DMS79 (cell line): ENCODE measurements around the gene MYH11.
"Not testable (repeated sequence)": the region's sequence is repeated elsewhere in the genome, so short reads cannot be mapped to it uniquely, and the experiment has no call there.

Experiments
- DNase-seq: peaks from one replicate; lab custom pipeline; 2025; lab: John Stamatoyannopoulos, UW

Gene MYH11

GRCh38 chr16:15839204-15839603 lies 17.6 kb downstream of the MYH11 start:
- not testable (repeated sequence) for DNase-seq

DNA sequence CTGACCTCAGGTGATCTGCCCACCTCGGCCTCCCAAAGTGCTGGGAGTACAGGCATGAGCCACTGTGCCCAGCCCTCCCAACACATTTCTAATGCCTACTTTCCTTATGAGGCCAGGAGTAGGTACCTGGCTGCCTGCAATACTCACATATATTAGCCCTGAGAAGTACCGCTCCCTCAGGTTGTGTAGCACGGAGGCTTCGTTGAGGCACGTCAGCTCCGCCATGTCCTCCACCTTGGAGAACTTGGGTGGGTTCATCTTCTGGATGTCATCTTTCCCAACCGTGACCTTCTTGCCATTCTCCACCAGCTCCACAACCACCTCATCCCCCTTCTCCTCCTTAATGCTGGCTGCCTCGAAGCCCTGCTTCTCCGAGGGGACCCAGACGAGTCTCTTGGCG lies 19.1 kb downstream of the MYH11 start:
- DNase-seq = no peak

DNA sequence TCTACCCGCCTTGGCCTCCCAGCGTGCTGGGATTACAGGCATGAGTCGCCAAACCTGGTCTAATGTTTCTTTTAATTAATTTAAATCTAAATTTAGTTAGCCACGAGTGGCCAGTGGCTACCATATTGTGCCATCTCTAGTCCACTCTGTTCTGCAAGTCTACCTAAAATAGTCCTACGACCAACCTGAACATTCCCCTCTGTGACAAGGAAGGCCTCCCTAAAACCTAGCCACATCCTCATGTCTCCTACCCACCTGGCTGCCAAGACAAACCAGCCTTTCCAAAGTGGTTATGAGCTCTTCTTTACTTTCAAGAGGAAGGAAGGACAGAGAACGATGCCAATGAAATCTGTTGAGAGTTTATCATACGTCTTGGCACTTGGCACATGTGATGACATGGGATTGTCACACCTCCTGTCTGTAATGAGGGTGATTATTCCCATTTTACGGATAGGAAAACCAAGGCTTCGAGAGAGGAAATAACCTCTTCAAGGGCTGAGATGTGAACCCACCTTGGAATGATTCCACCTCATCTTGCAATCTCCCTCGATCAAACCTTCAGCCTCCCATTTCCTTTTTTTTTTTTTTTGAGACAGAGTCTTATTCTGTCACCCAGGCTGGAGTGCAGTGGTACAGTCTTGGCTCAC lies 19.7 kb downstream of the MYH11 start:
- DNase-seq = no peak

- DNase-seq = no peak
Measured at GRCh38 chr16:15836074-15836473, 20.8 kb downstream of the MYH11 start.

GRCh38 chr16:15835136-15835878 lies 21.5 kb downstream of the MYH11 start:
- no peak for DNase-seq

DNA sequence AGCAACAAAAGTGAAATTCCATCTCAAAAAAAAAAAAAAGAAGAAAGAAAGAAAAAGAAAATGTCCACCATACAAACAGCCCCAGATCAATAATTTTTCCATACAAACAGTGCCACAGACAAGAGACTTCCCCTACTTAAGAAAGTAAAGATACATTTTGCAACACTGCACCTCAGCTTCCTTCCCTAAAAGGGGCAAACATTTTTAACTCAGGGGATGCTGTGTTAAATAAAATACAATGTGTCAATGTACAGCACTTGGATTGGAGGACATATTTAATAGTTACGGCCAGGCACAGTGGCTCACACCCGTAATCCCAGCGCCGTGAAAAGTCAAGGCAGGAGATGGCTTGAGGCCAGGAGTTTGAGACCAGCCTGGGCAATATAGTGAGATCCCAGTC lies 22.3 kb downstream of the MYH11 start:
- no peak for DNase-seq

GRCh38 chr16:15833541-15833940 lies 23.3 kb downstream of the MYH11 start:
- DNase-seq = no peak

GRCh38 chr16:15832241-15832640 lies 24.6 kb downstream of the MYH11 start:
- DNase-seq = no peak

DNA sequence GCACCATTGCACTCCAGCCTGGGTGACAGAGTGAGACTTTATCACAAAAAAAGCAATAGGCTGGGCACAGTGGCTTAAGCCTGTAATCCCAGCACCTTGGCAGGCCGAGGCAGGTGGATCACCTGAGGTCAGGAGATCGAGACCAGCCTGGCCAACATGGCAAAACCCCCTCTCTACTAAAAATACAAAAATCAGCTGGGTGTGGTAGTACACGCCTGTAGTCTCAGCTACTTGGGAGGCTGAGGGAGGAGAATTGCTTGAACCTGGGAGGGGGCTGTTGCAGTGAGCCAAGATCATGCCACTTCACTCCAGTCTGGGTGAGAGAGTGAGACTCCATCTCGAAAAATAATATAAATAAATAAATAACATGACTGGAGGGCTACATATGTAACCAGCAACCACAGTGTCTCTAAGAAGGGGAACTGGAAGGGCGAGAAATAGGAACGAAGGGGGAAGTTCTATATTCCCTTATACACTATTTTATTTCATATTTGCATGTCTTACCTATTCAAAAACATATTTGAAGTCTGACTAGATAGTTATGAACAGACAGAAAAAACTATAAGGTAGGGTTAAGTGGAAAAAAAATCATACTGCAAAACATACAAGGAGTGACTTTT lies 25.9 kb downstream of the MYH11 start:
- DNase-seq = no peak

DNA sequence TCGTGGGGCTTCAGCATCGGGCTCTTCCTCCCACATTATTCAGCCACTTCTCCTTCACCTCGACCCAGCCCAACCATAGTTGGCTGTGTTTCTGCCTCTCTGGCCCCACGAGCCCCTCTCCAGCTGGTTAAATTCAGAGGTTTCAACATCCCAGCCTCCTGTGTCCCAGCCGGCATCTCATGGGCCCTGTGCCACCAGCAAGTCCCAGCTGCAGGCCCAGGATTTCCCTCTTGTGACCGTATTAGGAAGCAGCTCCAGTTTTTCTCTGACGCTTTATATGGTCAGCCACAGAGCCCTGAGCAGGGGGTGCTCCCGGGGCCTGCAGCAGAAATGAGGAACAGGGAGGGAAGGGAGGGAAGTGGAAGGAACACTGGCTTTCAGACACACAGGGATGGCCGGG lies 27.4 kb downstream of the MYH11 start:
- no peak for DNase-seq

- no peak for DNase-seq
Measured at GRCh38 chr16:15827709-15828343, 29.0 kb downstream of the MYH11 start.

- no peak for DNase-seq
Measured at GRCh38 chr16:15827299-15827698, 29.5 kb downstream of the MYH11 start.

DNA sequence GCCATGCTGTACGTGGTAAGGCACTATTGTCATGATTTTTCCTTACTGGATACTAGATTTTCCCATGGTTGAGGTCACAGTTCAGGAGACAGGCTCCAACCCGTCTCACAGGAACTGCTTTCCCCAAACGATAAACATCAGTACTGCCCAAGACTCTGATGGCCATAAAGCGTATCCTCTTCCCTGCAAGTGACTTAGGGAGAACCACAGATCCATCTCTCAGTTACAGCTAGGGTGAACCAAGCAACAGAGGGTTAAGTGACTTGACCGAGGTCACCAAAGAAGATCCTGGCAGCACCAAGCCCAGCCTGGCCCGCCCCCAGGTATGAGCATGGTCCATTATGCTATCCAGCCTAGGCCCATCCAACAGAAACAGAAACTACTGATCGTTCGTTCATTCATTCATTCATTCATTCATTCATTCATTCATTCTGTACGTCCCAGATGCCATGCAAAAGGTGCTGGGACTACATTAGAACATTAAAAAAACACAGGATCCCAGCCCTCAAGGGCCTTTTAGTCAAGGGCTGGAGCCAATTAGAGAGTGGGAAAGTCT lies 31.0 kb downstream of the MYH11 start:
- DNase-seq = no peak

DNA sequence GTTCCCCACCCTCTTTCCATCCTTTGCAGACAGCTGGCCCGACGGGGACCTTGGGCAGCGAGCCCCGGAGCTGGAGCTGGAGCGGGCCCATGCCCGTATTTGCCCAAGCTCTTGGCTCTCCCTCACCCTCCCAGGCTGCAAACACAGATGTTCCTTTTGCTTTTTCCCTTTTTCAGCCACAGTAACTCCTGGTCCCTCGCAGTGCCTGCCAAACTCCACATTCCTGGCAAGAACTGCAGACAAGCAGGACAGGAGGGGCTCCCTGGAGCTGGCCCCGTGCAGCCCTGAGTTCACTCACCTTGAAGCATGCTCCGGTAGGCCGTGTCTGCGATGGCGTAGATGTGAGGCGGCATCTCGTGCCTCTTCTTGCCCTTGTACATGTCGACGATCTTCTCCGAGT lies 33.9 kb downstream of the MYH11 start:
- DNase-seq = no peak

DNA sequence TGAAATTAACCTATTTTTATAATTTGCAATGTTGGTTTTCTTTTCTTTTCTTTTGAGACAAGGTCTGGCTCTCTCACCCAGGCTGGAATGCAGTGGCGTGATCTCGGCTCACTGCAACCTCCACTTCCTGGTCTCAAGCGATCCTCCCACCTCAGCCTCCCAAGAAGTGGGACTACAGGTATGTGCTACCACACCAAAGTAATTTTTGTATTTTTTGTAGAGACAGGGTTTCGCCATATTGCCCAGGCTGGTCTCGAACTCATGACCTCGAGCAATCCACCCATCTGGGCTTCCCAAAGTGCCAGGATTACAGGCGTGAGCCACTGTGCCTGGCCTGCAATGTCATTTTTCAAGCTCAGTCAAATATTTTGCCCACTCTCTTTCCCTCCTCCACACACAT lies 36.0 kb downstream of the MYH11 start:
- no peak for DNase-seq

DNA sequence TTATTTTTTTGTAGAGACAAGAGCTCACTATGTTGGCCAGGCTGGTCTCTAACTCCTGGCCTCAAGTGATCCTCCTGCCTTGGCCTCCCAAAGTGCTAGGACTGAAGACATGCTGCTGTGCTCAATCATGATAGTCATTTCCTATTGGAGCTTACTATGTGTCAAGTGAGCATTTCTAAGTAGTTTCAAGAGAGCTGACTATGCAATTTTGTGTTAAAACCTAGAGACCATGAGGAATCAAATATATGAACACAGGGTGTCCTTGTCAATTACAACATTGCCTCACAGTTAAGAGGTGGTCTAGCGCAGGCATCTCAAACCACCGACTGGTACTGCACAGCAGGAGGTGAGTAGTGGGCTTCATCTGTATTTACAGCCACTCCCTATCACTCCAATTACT lies 37.8 kb downstream of the MYH11 start:
- DNase-seq = no peak

GRCh38 chr16:15817446-15817845 lies 39.4 kb downstream of the MYH11 start:
- DNase-seq = no peak

- no peak for DNase-seq
Measured at GRCh38 chr16:15816228-15816627, 40.6 kb downstream of the MYH11 start.

DNA sequence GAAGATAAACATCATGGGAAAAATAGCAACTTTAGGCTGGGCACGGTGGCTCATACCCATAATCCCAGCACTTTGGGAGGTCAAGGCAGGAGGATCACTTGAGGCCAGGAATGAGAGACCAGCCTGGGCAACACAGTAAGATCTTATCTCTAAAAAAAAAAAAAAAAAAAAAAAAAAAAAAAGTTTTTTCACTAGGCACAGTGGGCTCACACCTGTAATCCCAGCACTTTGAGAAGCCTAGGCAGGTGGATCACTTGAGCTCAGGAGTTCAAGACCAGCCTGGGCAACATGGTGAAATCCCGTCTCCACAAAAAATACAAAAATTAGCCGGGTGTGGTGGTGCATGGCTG lies 44.5 kb downstream of the MYH11 start:
- not testable (repeated sequence) for DNase-seq

GRCh38 chr16:15811481-15812400 lies 45.1 kb downstream of the MYH11 start:
- peak; percentile 86 for DNase-seq

DNA sequence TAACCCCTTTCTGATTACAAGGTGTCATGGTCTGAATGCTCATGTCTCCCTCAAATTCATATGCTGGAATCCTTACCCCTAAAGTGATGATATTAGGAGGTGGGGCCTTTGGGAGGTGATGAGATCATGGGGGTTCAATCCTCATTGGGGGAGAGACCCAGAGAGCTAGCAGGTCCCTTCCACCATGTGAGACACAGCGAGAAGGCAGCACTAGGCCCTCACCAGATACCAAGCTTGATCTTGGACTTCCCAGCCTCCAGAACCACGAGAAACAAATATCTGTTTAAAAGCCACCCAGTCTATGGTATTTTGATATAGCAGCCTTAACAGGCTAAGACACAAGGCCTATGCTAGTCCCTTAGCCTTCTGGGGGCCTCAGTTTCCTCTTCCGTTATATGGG lies 45.9 kb downstream of the MYH11 start:
- no peak for DNase-seq

DNA sequence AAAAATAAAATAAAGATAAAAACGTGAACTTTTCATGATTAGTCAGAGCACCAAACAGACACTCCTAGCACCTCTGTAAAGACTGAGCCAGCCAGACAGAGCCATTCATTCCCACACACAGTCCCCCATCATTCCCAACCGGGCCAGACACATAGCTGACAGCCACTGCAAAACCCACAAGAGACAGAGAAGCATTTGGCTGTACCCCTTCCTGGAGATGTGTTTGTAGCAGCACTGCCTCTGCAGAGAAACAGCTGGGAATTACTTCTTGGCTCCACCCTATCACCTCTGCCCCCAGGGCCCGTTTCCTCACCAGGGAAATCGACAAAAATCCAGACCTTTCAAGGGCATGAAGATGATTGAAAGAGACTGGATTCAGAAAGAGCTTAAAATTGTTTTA lies 46.4 kb downstream of the MYH11 start:
- no peak for DNase-seq
